ENCODE measurements around the gene BICRAL. TPM values are rescaled to one million over a fixed set of nuclear protein-coding genes. Genes with fewer than 3 reads are reported as not detected.
A peak's percentile ranks its signal among the peaks of the same experiment; 100 is the strongest.

BICRAL gene
- total and polyA plus RNA-seq, 9 of the 15 experiments (the other 6 are each of a cell fraction or from before 2014, with no cell fraction given) = 1.2 to 11.9 (median 5.6) TPM

- TF ChIP-seq ZMIZ1 (IDR thresholded peaks at IDR 0.05; ENCODE audit: low read depth in 2 of 2, low read length in 2 of 2) = 0 out of 4 replicates have a peak, but pooled peaks of 1 of the 2 experiments have one; percentile 24
- TF ChIP-seq ZNF639 (CRISPR knock-in tag; conservative IDR thresholded peaks at IDR 0.05 in 1 of 2, IDR thresholded peaks at IDR 0.05 in 1 of 2) = peak in 1 of 2 experiments; percentile 70; a peak in 1 of 4 replicates
- TF ChIP-seq ELF1 (tag; IDR thresholded peaks at IDR 0.05) = peak; percentile 44
- peak; percentile 84 for TF ChIP-seq RBFOX2 (IDR thresholded peaks at IDR 0.05; ENCODE audit: low read depth, low read length)
- 0 out of 2 replicates have a peak, but pooled peaks have one; percentile 4 for TF ChIP-seq JUN (IDR thresholded peaks at IDR 0.05; ENCODE audit: borderline replicate concordance, low read depth, low read length)
- no peak for TF ChIP-seq JUN (CRISPR knock-in tag; IDR thresholded peaks at IDR 0.05; ENCODE audit: borderline replicate concordance)
- TF ChIP-seq ZBTB11 (CRISPR knock-in tag; IDR thresholded peaks at IDR 0.05) = peak in 1 of 3 experiments; percentile 45; a peak in 1 of 6 replicates
- 0 out of 4 replicates have a peak, but pooled peaks of 1 of the 2 experiments have one; percentile 20 for TF ChIP-seq SIN3A (IDR thresholded peaks at IDR 0.05; ENCODE audit: borderline replicate concordance in 2 of 2, control insufficient read depth in 1 of 2, low read depth in 2 of 2, low read length in 2 of 2)
- peak; percentile 95 for TF ChIP-seq ZNF384 (IDR thresholded peaks at IDR 0.05; ENCODE audit: low read depth, low read length)
- TF ChIP-seq ATF4 (CRISPR knock-in tag; IDR thresholded peaks at IDR 0.05) = no peak
- no peak for TF ChIP-seq NFIX (CRISPR knock-in tag; IDR thresholded peaks at IDR 0.05; ENCODE audit: low read depth)
- peak; percentile 65 for TF ChIP-seq CHD1 (IDR thresholded peaks at IDR 0.05; ENCODE audit: low read length)
- TF ChIP-seq SMAD4 (CRISPR knock-in tag; conservative IDR thresholded peaks at IDR 0.05) = peak; percentile 84
- peak; percentile 5 for TF ChIP-seq HMGN3 (IDR thresholded peaks at IDR 0.05; ENCODE audit: borderline replicate concordance, extremely low read depth, insufficient read length, low read depth, low read length)
These were observed at the start of gene BICRAL (continued) for GRCh38 chr6:42781796-42782688.

Data from K562 (cell line).